Skeletal muscle tissue (tissue), 4 donors: ENCODE measurements around the gene PAAF1. TPM values are rescaled to one million over a fixed set of nuclear protein-coding genes. Genes with fewer than 3 reads are reported as not detected.

Experiments used
- H3K27ac ChIP-seq: one replicate; pipeline ENCODE4 v1.7.0; 2013; ENCODE audit warnings: mild to moderate bottlenecking, low read depth, low read length, inconsistent platforms
- H3K27me3 ChIP-seq, 3 donors: one replicate each; pipeline ENCODE4 v1.7.0; 2013; ENCODE audit warnings: low read length in 3 of 3; ENCODE audit not compliant: control insufficient read depth in 3 of 3, insufficient read depth in 3 of 3
- H3K36me3 ChIP-seq, 3 donors: one replicate each; pipeline ENCODE4 v1.7.0; 2013; ENCODE audit warnings: low read length in 3 of 3; ENCODE audit not compliant: control insufficient read depth in 3 of 3, insufficient read depth in 3 of 3
- H3K4me1 ChIP-seq, 3 donors: one replicate each; pipeline ENCODE4 v1.7.0; 2013; ENCODE audit warnings: low read length in 3 of 3, mild to moderate bottlenecking in 3 of 3; ENCODE audit not compliant: control insufficient read depth in 3 of 3, insufficient read depth in 3 of 3
- H3K4me3 ChIP-seq, 3 donors: one replicate each; pipeline ENCODE4 v1.7.0; 2013; ENCODE audit warnings: low read length in 3 of 3
- H3K9ac ChIP-seq, 3 donors: one replicate each; pipeline ENCODE4 v1.7.0; 2013; ENCODE audit warnings: low read length in 3 of 3, mild to moderate bottlenecking in 3 of 3, moderate library complexity in 2 of 3, low read depth in 1 of 3
- H3K9me3 ChIP-seq, 3 donors: one replicate each; pipeline ENCODE4 v1.7.0; 2013; ENCODE audit warnings: low read length in 3 of 3; ENCODE audit not compliant: control insufficient read depth in 3 of 3
- total RNA-seq: library from RNA; depleted of rRNA; stranded (reverse); fragments of >200 nt; gene quantifications from one replicate; pipeline ENCODE4 v1.2.3, GENCODE V29; 2014
- donor health status: Osteomylitis.

The PAAF1 gene
- total RNA-seq, 1 donor from 2014 or later = 17.2 TPM

GRCh38 chr11:73951797-73952196 lies 75.0 kb downstream of the PAAF1 start:
- Histone ChIP-seq H3K27me3 (peaks cover 0 to 8% (median under 1%) of the 10 kb centered on the region in 3 donors), H3K27ac (no peak overlapping the region), H3K4me3 (no peak overlapping the region), H3K9ac (no peak overlapping the region), H3K9me3 (no peaks in the 10 kb centered on the region), H3K36me3 (no peaks in the 10 kb centered on the region), H3K4me1 (no peaks in the 10 kb centered on the region)

- Histone ChIP-seq H3K4me1 (no peaks in the 10 kb centered on the region), H3K27ac (no peak overlapping the region), H3K9me3 (no peaks in the 10 kb centered on the region), H3K27me3 (peaks cover 0 to 26% (median 7%) of the 10 kb centered on the region in 3 donors), H3K9ac (no peak overlapping the region), H3K4me3 (no peak overlapping the region), H3K36me3 (no peaks in the 10 kb centered on the region)
Observed at GRCh38 chr11:73956876-73957653, 80.3 kb downstream of the PAAF1 start.

- Histone ChIP-seq H3K9ac (no peak overlapping the region), H3K36me3 (no peaks in the 10 kb centered on the region), H3K9me3 (no peaks in the 10 kb centered on the region), H3K4me1 (no peaks in the 10 kb centered on the region), H3K27ac (no peak overlapping the region), H3K27me3 (peaks cover 0 to 26% (median 7%) of the 10 kb centered on the region in 3 donors), H3K4me3 (no peak overlapping the region)
Observed at GRCh38 chr11:73957654-73958361, 81.0 kb downstream of the PAAF1 start.

GRCh38 chr11:73958521-73959141 lies 81.8 kb downstream of the PAAF1 start:
- Histone ChIP-seq H3K4me3 (no peak overlapping the region), H3K27ac (no peak overlapping the region), H3K27me3 (peaks cover 0 to 26% (median 7%) of the 10 kb centered on the region in 3 donors), H3K9me3 (no peaks in the 10 kb centered on the region), H3K4me1 (peaks cover 0 to 4% (median 3%) of the 10 kb centered on the region in 3 donors), H3K9ac (no peak overlapping the region), H3K36me3 (no peaks in the 10 kb centered on the region)

- peaks cover 0 to 23% (median 7%) of the 10 kb centered on the region in 3 donors for H3K27me3 ChIP-seq
- no peaks in the 10 kb centered on the region for H3K36me3 ChIP-seq
- H3K9ac ChIP-seq = no peak overlapping the region
- no peak overlapping the region for H3K4me3 ChIP-seq
- H3K4me1 ChIP-seq = peaks cover 5 to 13% (median 10%) of the 10 kb centered on the region in 3 donors
- H3K9me3 ChIP-seq = no peaks in the 10 kb centered on the region
- H3K27ac ChIP-seq = no peak overlapping the region
Observed at GRCh38 chr11:73961321-73961720, 84.5 kb downstream of the PAAF1 start.

GRCh38 chr11:73962101-73962705 lies 85.4 kb downstream of the PAAF1 start:
- no peak overlapping the region for H3K9ac ChIP-seq
- no peak overlapping the region for H3K4me3 ChIP-seq
- no peak overlapping the region for H3K27ac ChIP-seq
- H3K27me3 ChIP-seq = peaks cover 0 to 14% (median 3%) of the 10 kb centered on the region in 3 donors
- H3K36me3 ChIP-seq = no peaks in the 10 kb centered on the region
- H3K4me1 ChIP-seq = peaks cover 5 to 13% (median 10%) of the 10 kb centered on the region in 3 donors
- no peaks in the 10 kb centered on the region for H3K9me3 ChIP-seq

GRCh38 chr11:73963861-73964260 lies 87.1 kb downstream of the PAAF1 start:
- Histone ChIP-seq H3K36me3 (no peaks in the 10 kb centered on the region), H3K27me3 (no peaks in the 10 kb centered on the region), H3K9ac (peak overlapping the region; percentile 24 to 64 (median 61)), H3K9me3 (no peaks in the 10 kb centered on the region), H3K27ac (peak overlapping the region; percentile 7), H3K4me1 (peaks cover 5 to 13% (median 10%) of the 10 kb centered on the region in 3 donors), H3K4me3 (peak overlapping the region in 2 of 3 donors; percentile 21 to 29)

GRCh38 chr11:73965076-73965763 lies 88.4 kb downstream of the PAAF1 start:
- Histone ChIP-seq H3K27me3 (no peaks in the 10 kb centered on the region), H3K27ac (no peak overlapping the region), H3K4me1 (peaks cover 5 to 13% (median 10%) of the 10 kb centered on the region in 3 donors), H3K4me3 (no peak overlapping the region), H3K9me3 (no peaks in the 10 kb centered on the region), H3K36me3 (no peaks in the 10 kb centered on the region), H3K9ac (no peak overlapping the region)

- Histone ChIP-seq H3K9me3 (no peaks in the 10 kb centered on the region), H3K4me1 (peaks cover 5 to 13% (median 10%) of the 10 kb centered on the region in 3 donors), H3K36me3 (no peaks in the 10 kb centered on the region), H3K9ac (no peak overlapping the region), H3K4me3 (no peak overlapping the region), H3K27me3 (no peaks in the 10 kb centered on the region), H3K27ac (no peak overlapping the region)
Observed at GRCh38 chr11:73965764-73966121, 88.9 kb downstream of the PAAF1 start.
